SK-N-SH (cell line): ENCODE results near the gene NDUFV2. TPM values are rescaled to one million over a fixed set of nuclear protein-coding genes. Genes with fewer than 3 reads are reported as not detected.
A peak's percentile ranks its signal among the peaks of the same experiment; 100 is the strongest.

ENCODE experiments used
- CTCF ChIA-PET: fragments of 300-600, 350-600 bp; formaldehyde crosslinking; extraction: SDS; loops from one replicate; lab custom pipeline; 2021; lab: Yijun Ruan, JAX
- POLR2A ChIA-PET: fragments of 350-600 bp; sonication (Branson Sonifier 250); formaldehyde crosslinking; extraction: SDS; loops from one replicate; lab custom pipeline; 2020; ENCODE audit warnings: antibody characterized with exemption, inconsistent platforms; lab: Yijun Ruan, JAX
- DNase-seq: peaks from one replicate; pipeline ENCODE4 v3.0.0; 2012
- H2AFZ ChIP-seq: fragments of 200-600 bp; sonication (generic); 2 replicates; pipeline ENCODE4 v1.8.1; 2016; ENCODE audit warnings: antibody characterized with exemption, mild to moderate bottlenecking, low read depth
- H3F3A ChIP-seq: fragments of 200-600 bp; sonication (generic); replicated peaks from 2 replicates; pipeline ENCODE3; 2016; ENCODE audit warnings: antibody characterized with exemption, mild to moderate bottlenecking; ENCODE audit not compliant: insufficient read depth
- H3K27ac ChIP-seq, 2 experiments: fragments of 200-500 bp in 1 of 2; fragments of 200-600 bp in 1 of 2; sonication (Bioruptor generic) in 1 of 2; sonication (generic), shearing (Covaris generic) in 1 of 2; 2 replicates each; pipeline versions ENCODE4 v1.5.1 to v1.6.1; 2014 to 2016; ENCODE audit warnings: low read depth in 2 of 2, inconsistent platforms in 1 of 2, low read length in 1 of 2, mild to moderate bottlenecking in 1 of 2, mixed read lengths in 1 of 2
- H3K27me3 ChIP-seq: fragments of 200-600 bp; sonication (generic), shearing (Covaris generic); 2 replicates; pipeline ENCODE4 v1.6.1; 2016; ENCODE audit warnings: mixed run types; ENCODE audit not compliant: insufficient read depth
- H3K36me3 ChIP-seq, 2 experiments: fragments of 200-500 bp in 1 of 2; fragments of 200-600 bp in 1 of 2; sonication (Bioruptor generic) in 1 of 2; sonication (generic) in 1 of 2; replicated peaks in 1 of 2; 2 replicates each; pipeline versions ENCODE3 to v1.5.1; 2014 to 2016; ENCODE audit warnings: low read length in 1 of 2, mild to moderate bottlenecking in 1 of 2; ENCODE audit not compliant: insufficient read depth in 2 of 2, control insufficient read depth in 1 of 2
- H3K4me1 ChIP-seq, 2 experiments: fragments of 200-500 bp in 1 of 2; fragments of 200-600 bp in 1 of 2; sonication (Bioruptor generic) in 1 of 2; sonication (generic), shearing (Covaris generic) in 1 of 2; 2 replicates each; pipeline versions ENCODE4 v1.5.1 to v1.6.1; 2014 to 2016; ENCODE audit warnings: low read depth in 1 of 2, low read length in 1 of 2, mixed run types in 1 of 2; ENCODE audit not compliant: insufficient read depth in 2 of 2, control insufficient read depth in 1 of 2
- H3K4me2 ChIP-seq: fragments of 200-600 bp; sonication (generic), shearing (Covaris generic); 2 replicates; pipeline ENCODE4 v1.6.1; 2017; ENCODE audit warnings: mixed run types
- H3K4me3 ChIP-seq, 2 experiments: fragments of 200-500 bp in 1 of 2; fragments of 200-600 bp in 1 of 2; sonication (Bioruptor generic) in 1 of 2; sonication (generic), shearing (Covaris generic) in 1 of 2; 2 replicates each; pipeline versions ENCODE4 v1.5.1 to v1.8.1; 2014 to 2016; ENCODE audit warnings: low read depth in 2 of 2, inconsistent platforms in 1 of 2, low read length in 1 of 2, mild to moderate bottlenecking in 1 of 2, mixed read lengths in 1 of 2, moderate library complexity in 1 of 2
- H3K79me2 ChIP-seq: fragments of 200-600 bp; sonication (generic); 2 replicates; pipeline ENCODE4 v1.8.1; 2017; ENCODE audit warnings: mild to moderate bottlenecking; ENCODE audit not compliant: insufficient read depth
- H3K9ac ChIP-seq: fragments of 200-600 bp; sonication (generic); 2 replicates; pipeline ENCODE4 v1.6.1; 2017; ENCODE audit warnings: mixed run types
- H3K9me2 ChIP-seq: fragments of 200-600 bp; sonication (generic); 2 replicates; pipeline ENCODE4 v1.6.1; 2017; ENCODE audit warnings: mixed run types
- H3K9me3 ChIP-seq: fragments of 200-600 bp; sonication (generic); 2 replicates; pipeline ENCODE4 v1.6.1; 2017; ENCODE audit warnings: mixed run types, mild to moderate bottlenecking, moderate library complexity
- H4K20me1 ChIP-seq: fragments of 200-600 bp; sonication (generic); 2 replicates; pipeline ENCODE4 v1.6.1; 2017; ENCODE audit warnings: mild to moderate bottlenecking, mixed run types; ENCODE audit not compliant: insufficient read depth
- CHD2 ChIP-seq: fragments of 150-350 bp; IDR thresholded peaks from 2 replicates; pipeline ENCODE4 v1.6.1; 2018; ENCODE audit warnings: low read length; ENCODE audit not compliant: partially characterized antibody
- ELF1 ChIP-seq: IDR thresholded peaks from 2 replicates; pipeline ENCODE4 v1.4.0; 2012
- EP300 ChIP-seq, 2 experiments: IDR thresholded peaks; 2 replicates each; pipeline versions ENCODE4 v1.4.0 to v1.6.1; 2012; ENCODE audit warnings: borderline replicate concordance in 1 of 2, low read depth in 1 of 2, low read length in 1 of 2
- EZH2phosphoT487 ChIP-seq: fragments of 200-600 bp; sonication (generic); IDR thresholded peaks from 2 replicates; pipeline ENCODE4 v1.6.1; 2017; ENCODE audit warnings: low read depth, mixed run types, mild to moderate bottlenecking, antibody characterized with exemption, moderate library complexity, borderline replicate concordance
- FOXJ3 ChIP-seq: sonication (generic); formaldehyde crosslinking; IDR thresholded peaks from 2 replicates; pipeline ENCODE4 v1.5.1; 2020; ENCODE audit warnings: mild to moderate bottlenecking, missing genetic modification reagents
- MAX ChIP-seq: IDR thresholded peaks from 2 replicates; pipeline ENCODE4 v1.4.0; 2012; ENCODE audit warnings: low read depth
- MXI1 ChIP-seq: IDR thresholded peaks from 2 replicates; pipeline ENCODE4 v1.6.1; 2012; ENCODE audit warnings: mild to moderate bottlenecking, low read depth, low read length, improper control_type of control experiment
- NFIC ChIP-seq: IDR thresholded peaks from 2 replicates; pipeline ENCODE4 v1.4.0; 2012; ENCODE audit warnings: borderline replicate concordance
- NRF1 ChIP-seq: IDR thresholded peaks from 2 replicates; pipeline ENCODE4 v1.6.1; 2012; ENCODE audit warnings: low read depth, mild to moderate bottlenecking, low read length
- PBX3 ChIP-seq: IDR thresholded peaks from 2 replicates; pipeline ENCODE4; 2012
- RCOR1 ChIP-seq: fragments of 150-350 bp; IDR thresholded peaks from 2 replicates; pipeline ENCODE4 v1.6.1; 2017; ENCODE audit warnings: antibody characterized with exemption, low read length
- REST ChIP-seq: IDR thresholded peaks from 2 replicates; pipeline ENCODE4 v1.6.1; 2012; ENCODE audit warnings: mild to moderate bottlenecking, low read depth, low read length, moderate library complexity
- RFX5 ChIP-seq: IDR thresholded peaks from 2 replicates; pipeline ENCODE4 v1.6.1; 2012; ENCODE audit warnings: mild to moderate bottlenecking, improper control_type of control experiment, low read length
- RXRA ChIP-seq: IDR thresholded peaks from 2 replicates; pipeline ENCODE4 v1.4.0; 2012; ENCODE audit warnings: low read depth, mild to moderate bottlenecking, borderline replicate concordance
- SIN3A ChIP-seq: IDR thresholded peaks from 2 replicates; pipeline ENCODE4 v1.6.1; 2012; ENCODE audit warnings: low read depth, mild to moderate bottlenecking, low read length, moderate library complexity, borderline replicate concordance
- SMC3 ChIP-seq: IDR thresholded peaks from 2 replicates; pipeline ENCODE4 v1.6.1; 2012; ENCODE audit warnings: low read depth, low read length, improper control_type of control experiment
- TAF1 ChIP-seq: IDR thresholded peaks from 2 replicates; pipeline ENCODE4 v1.6.1; 2012; ENCODE audit warnings: low read depth, mild to moderate bottlenecking, low read length, moderate library complexity, borderline replicate concordance
- TEAD4 ChIP-seq: IDR thresholded peaks from 2 replicates; pipeline ENCODE4 v1.4.0; 2012; ENCODE audit warnings: mild to moderate bottlenecking, borderline replicate concordance; ENCODE audit not compliant: insufficient read depth
- USF1 ChIP-seq: IDR thresholded peaks from 2 replicates; pipeline ENCODE4 v1.4.0; 2012; ENCODE audit warnings: low read depth, borderline replicate concordance
- USF2 ChIP-seq: fragments of 150-350 bp; IDR thresholded peaks from 2 replicates; pipeline ENCODE4 v1.6.1; 2017; ENCODE audit warnings: antibody characterized with exemption, low read length, low read depth, borderline replicate concordance
- WGBS: methylation state at CpG from one replicate; pipeline ENCODE4 v1.1.6; 2017; ENCODE audit warnings: low lambda C conversion rate; 5-methylcytosine and 5-hydroxymethylcytosine counted together
- polyA plus RNA-seq, 3 experiments: library from polyadenylated mRNA; depleted of rRNA; stranded (reverse); fragments of >200 nt; gene quantifications; 2 replicates each; pipeline ENCODE4 v1.2.3, GENCODE V29; 2012

Gene NDUFV2
- polyA plus RNA-seq, 1 of the 3 experiments (the other 2 are of a cell fraction): 101 TPM

GRCh38 chr18:9094307-9095226, 7.9 kb upstream of the NDUFV2 start:
- Histone ChIP-seq H3K27me3 (no peaks in the 10 kb centered on the region), H3K4me3 (no peak overlapping the region)
- TF ChIP-seq SMC3: no peak
- no peak for TF ChIP-seq EP300 (IDR thresholded peaks at IDR 0.05; ENCODE audit: borderline replicate concordance in 1 of 2, low read depth in 1 of 2, low read length in 1 of 2)
- no peak for TF ChIP-seq REST
- TF ChIP-seq SIN3A: no peak
- TF ChIP-seq ELF1: no peak
- no peak for TF ChIP-seq EZH2phosphoT487
- TF ChIP-seq TAF1: no peak
- TF ChIP-seq PBX3: no peak
- no peak for TF ChIP-seq MXI1
- TF ChIP-seq CHD2: no peak
- TF ChIP-seq RXRA: no peak
- TF ChIP-seq RCOR1: no peak
- TF ChIP-seq RFX5: no peak
- no peak for TF ChIP-seq USF1
- no peak for TF ChIP-seq USF2
- no peak for TF ChIP-seq NFIC
- no peak for TF ChIP-seq MAX
- TF ChIP-seq FOXJ3 (CRISPR knock-in tag): no peak
- no peak for TF ChIP-seq TEAD4
- TF ChIP-seq NRF1: no peak
- TF ChIP-seq, all 33 proteins: peak for 0
- 61% methylated on average over 7 of the region's 7 CpGs for WGBS
- H3K79me2 ChIP-seq: no peaks in the 10 kb centered on the region
- no peaks in the 10 kb centered on the region for H4K20me1 ChIP-seq
- no peaks in the 10 kb centered on the region for H3K9me2 ChIP-seq
- peak overlapping the region in 1 of 2 experiments; percentile 69; a peak in 2 of 4 replicates for H3K27ac ChIP-seq
- peaks cover 0 to 18% of the 10 kb centered on the region in 2 experiments; a peak in 1 of 4 replicates for H3K4me1 ChIP-seq
- H3K36me3 ChIP-seq: no peaks in the 10 kb centered on the region
- H3K9ac ChIP-seq: peak overlapping the region; percentile 18; the same call in 1 of the 2 replicates
- peak overlapping the region; percentile 72 for H2AFZ ChIP-seq
- POLR2A ChIA-PET: no interaction called here
- H3F3A ChIP-seq: peaks cover 14% of the 10 kb centered on the region
- H3K9me3 ChIP-seq: no peaks in the 10 kb centered on the region
- no peak for DNase-seq
- 0 out of 2 replicates have a peak overlapping the region, but pooled peaks have one; percentile 3 for H3K4me2 ChIP-seq
- CTCF ChIA-PET: interaction anchor here (1.1 kb wide), 1 partner anchor 21 kb away, joined by 5 read pairs; no protein-coding TSS in a partner anchor
